ENCODE data around the gene PDZD2.

DNA sequence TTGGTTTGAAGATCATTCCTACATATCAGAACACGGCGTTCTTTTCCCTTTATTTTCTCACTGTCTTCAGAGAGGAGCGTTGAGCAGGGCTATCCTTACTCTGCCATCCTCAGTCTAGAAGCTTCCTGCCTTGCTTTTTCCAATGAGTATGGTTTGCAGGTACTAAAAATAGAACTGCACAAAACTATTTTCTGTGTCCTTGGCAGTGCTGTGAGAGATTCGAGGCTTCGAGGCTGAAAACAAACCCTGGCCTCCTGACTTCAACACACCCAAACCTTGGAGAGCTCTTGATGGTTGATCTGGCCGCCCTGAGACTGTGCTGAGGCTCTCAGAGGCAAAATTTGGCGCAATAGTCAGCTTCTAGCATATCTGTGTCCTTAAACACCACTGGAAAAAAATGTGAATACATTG is 456.3 kb downstream of the PDZD2 start:
- TF ChIP-seq POLR2A (IDR thresholded peaks at IDR 0.05) = no peak
- TF ChIP-seq, protein P1, sequence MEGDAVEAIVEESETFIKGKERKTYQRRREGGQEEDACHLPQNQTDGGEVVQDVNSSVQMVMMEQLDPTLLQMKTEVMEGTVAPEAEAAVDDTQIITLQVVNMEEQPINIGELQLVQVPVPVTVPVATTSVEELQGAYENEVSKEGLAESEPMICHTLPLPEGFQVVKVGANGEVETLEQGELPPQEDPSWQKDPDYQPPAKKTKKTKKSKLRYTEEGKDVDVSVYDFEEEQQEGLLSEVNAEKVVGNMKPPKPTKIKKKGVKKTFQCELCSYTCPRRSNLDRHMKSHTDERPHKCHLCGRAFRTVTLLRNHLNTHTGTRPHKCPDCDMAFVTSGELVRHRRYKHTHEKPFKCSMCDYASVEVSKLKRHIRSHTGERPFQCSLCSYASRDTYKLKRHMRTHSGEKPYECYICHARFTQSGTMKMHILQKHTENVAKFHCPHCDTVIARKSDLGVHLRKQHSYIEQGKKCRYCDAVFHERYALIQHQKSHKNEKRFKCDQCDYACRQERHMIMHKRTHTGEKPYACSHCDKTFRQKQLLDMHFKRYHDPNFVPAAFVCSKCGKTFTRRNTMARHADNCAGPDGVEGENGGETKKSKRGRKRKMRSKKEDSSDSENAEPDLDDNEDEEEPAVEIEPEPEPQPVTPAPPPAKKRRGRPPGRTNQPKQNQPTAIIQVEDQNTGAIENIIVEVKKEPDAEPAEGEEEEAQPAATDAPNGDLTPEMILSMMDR (IDR thresholded peaks at IDR 0.05) = no peak
